SHP77 (cell line): ENCODE data around the gene DDX11.
A peak's percentile ranks its signal among the peaks of the same experiment; 100 is the strongest.
"Not testable (repeated sequence)": the region's sequence is repeated elsewhere in the genome, so short reads cannot be mapped to it uniquely, and the experiment has no call there.

Experiments used
- DNase-seq, 2 experiments: peaks; one replicate each; lab custom pipeline; 2025; lab: John Stamatoyannopoulos, UW

The DDX11 gene

DNA sequence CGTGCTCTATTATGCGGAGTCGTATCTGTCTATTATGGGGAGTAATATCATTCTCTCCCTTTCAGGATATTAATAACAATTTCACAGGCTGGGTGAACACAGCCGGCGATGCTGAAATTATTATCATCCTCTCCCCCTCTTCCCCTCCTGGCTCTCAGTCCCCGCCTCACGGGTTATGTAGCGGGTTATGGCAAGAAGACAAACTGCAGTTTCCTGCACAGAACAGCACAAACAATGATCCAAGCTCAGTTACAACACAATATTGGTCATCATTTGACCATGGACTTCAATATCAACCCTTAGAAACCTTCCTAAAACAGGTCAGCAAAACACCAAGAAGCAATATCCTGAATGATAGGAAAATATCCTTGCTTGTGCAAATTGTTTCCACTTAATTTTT, 50.5 kb downstream of the DDX11 start:
- DNase-seq = not testable (repeated sequence)

DNA sequence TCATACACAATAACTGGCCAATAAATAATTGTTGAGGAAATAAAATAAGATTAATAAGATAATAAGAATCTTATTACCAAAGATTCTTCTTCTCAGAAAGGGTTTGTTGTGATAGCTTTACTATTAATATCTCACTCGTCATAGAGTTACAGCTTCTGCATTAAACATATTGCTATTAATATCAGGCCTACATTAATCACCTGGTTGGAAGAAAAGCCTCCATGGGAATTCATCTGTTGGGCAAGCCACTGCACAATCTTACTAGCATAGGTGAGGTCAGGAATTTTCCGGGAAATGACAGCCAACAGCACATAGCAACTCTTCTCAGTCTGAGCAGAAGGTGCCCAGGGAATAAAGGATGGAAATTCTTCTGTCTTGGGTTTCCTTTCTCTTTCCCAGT, 51.5 kb downstream of the DDX11 start:
- DNase-seq = not testable (repeated sequence)

DNA sequence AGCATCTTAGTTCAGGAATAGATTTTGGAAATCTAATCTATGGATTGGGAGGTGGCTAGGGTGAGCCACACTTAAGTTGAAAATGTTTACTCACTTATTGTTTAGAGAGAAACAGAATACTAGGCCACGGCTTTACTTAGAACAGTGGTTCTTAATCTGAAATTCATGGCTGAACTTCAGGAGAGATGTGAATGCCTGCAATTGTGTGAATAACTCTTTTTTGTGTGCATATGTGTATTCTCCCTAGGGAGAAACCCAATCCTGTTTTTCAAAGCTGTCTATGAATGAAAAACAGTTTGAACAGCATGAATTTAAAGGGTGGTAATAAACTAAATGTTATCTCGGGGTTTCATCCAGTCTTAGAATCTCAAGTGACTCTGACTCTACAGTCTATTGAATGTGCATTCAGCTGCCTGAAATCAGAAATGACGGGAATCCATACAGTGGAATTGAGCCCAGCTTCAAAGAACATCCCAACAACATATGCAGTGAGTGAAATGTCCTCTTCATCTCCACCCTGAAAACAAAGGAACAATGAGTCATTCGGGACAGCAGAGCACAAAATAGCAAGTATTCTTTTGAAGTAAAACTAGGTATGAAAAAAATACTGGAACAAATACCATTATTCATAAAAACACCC, 53.7 kb downstream of the DDX11 start:
- DNase-seq = not testable (repeated sequence)

DNA sequence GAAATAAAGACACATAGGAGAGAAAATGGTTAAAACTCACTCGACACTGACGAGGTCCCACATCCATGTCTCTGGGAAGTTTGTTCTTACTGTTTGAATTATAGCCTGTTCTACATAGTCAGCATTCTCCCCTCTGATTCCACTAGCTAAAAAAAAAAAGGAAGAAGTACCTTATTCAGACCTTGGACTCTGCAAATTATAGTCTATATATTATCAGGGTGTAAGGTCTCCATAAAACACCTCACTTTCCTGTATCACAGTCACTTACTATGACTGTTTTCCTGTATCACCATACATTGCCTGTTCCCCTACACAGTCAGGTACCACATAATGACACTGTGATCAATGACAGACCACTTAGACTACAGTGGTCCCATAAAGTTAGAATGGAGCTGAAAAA, 62.9 kb downstream of the DDX11 start:
- DNase-seq = not testable (repeated sequence)

DNA sequence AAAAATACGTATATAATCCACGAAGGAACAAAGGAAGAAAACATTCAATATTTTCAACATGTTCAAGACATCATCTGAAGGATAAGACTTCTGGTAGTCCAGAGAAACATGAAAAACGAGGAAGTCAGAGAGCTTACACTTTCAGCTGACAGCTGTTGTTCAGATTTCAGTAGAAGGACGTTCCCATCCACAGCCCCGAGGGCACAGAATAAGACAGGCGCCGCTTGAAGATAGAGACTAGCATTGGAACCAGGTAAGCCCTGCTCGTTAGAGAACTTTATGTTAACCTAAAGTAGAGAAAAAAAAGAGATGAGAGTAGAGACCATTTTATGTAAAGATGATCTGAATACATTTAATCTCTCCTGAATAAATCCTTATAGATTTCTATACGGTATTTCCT, 71.1 kb downstream of the DDX11 start:
- DNase-seq = peak; percentile 31 to 39

DNA sequence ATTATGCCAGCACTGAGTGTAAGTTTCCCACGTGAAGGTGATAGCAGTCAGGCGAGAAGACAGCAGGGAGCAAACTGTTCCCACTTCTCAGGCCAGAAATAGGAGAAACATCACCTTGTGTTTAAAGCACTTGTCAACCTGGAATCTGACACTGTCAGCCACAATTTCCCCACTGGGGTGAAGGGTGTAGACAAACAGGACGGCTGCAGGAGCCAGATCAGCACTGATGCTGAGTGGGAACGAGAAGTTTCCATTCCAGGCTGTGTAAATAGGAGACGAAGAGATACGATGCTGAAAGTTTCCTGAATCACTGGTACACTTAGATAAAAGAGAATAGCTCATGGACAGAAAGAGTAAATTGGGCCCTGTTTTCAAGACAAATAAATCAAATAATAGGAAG, 71.6 kb downstream of the DDX11 start:
- peak in 1 of 2 experiments; percentile 9 for DNase-seq

DNA sequence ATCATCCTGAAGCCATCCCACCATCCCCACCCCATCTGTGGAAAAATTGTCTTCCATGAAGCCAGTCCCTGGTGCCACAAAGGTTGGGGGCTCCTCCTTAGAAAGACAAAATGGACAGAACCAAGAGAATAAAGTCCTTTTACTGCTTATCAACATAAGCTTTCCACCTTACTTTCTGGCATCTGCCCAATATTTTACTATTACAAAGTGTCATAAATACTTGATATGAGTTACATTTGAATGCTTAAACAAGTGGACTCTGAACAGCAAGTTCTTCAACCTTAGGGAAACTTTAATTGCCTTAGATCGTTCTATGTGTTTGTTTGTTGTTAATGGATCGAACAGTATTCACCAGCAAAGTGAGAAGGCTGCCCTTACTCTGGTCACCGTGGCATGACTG, 73.8 kb downstream of the DDX11 start:
- DNase-seq = not testable (repeated sequence)

DNA sequence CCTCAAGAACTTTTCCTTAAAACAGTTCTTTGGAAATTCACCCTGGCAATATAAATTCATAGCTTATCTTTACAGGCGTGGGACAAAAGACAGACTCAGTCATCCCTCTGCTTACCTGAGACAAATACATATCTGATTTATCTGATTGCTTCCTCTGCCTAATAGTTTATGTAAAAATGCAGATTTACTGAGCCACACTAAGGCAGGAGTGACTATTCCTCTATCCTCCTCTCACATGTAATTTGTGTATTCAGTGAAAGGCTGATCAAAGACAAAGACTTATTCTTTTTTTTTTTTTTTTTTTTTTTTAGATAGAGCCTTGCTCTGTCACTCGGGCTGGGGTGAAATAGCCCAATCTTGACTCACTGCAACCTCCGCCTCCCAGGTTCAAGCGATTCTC, 77.1 kb downstream of the DDX11 start:
- not testable (repeated sequence) for DNase-seq
